ENCODE measurements around the gene EIF4B. TPM values are rescaled to one million over a fixed set of nuclear protein-coding genes. Genes with fewer than 3 reads are reported as not detected.

EIF4B gene
- total and polyA plus RNA-seq, 2 of the 13 experiments (the other 11 are each of a cell fraction or from before 2014, with no cell fraction given): 416 to 548 TPM

GRCh38 chr12:53079226-53080117, 73.2 kb downstream of the EIF4B start, which contains the start of gene SPRYD3 (continued):
- TF ChIP-seq BCL3 (CRISPR knock-in tag; IDR thresholded peaks at IDR 0.05) (peak; percentile 76), ZNF350 (CRISPR knock-in tag; IDR thresholded peaks at IDR 0.05; ENCODE audit: borderline replicate concordance, low read depth) (peak; percentile 83; the same call in 1 of the 2 replicates), RXRB (CRISPR knock-in tag; IDR thresholded peaks at IDR 0.05; ENCODE audit: borderline replicate concordance) (0 out of 2 replicates have a peak, but pooled peaks have one; percentile 43), ZBTB1 (CRISPR knock-in tag; IDR thresholded peaks at IDR 0.05; ENCODE audit: borderline replicate concordance) (no peak; the same call in 1 of the 2 replicates), GABPA (IDR thresholded peaks at IDR 0.05; ENCODE audit: low read depth, low read length) (peak; percentile 45), GABPA (CRISPR knock-in tag; IDR thresholded peaks at IDR 0.05; ENCODE audit: low read depth) (peak; percentile 77), ELF1 (CRISPR knock-in tag; IDR thresholded peaks at IDR 0.05) (peak; percentile 91), SNAI1 (CRISPR knock-in tag; IDR thresholded peaks at IDR 0.05; ENCODE audit: borderline replicate concordance) (no peak), GABPB1 (CRISPR knock-in tag; IDR thresholded peaks at IDR 0.05) (peak; percentile 89), MED8 (CRISPR knock-in tag; IDR thresholded peaks at IDR 0.05; ENCODE audit: insufficient replicate concordance) (peak; percentile 41), ARID5B (CRISPR knock-in tag; IDR thresholded peaks at IDR 0.05) (0 out of 2 replicates have a peak, but pooled peaks have one; percentile 27), KDM5B (CRISPR knock-in tag; IDR thresholded peaks at IDR 0.05; ENCODE audit: borderline replicate concordance) (peak; percentile 54; the same call in 1 of the 2 replicates), NFIB (CRISPR knock-in tag; IDR thresholded peaks at IDR 0.05; ENCODE audit: borderline replicate concordance) (no peak), FOXP1 (IDR thresholded peaks at IDR 0.05) (no peak), FOXP1 (CRISPR knock-in tag; IDR thresholded peaks at IDR 0.05) (no peak), PLSCR1 (CRISPR knock-in tag; IDR thresholded peaks at IDR 0.05; ENCODE audit: borderline replicate concordance) (no peak), ZNF552 (CRISPR knock-in tag; IDR thresholded peaks at IDR 0.05; ENCODE audit: borderline replicate concordance) (0 out of 2 replicates have a peak, but pooled peaks have one; percentile 40), KDM2A (CRISPR knock-in tag; IDR thresholded peaks at IDR 0.05; ENCODE audit: borderline replicate concordance, low read depth) (peak; percentile 86), PAXIP1 (CRISPR knock-in tag; conservative IDR thresholded peaks at IDR 0.05) (peak; percentile 41), SMARCE1 (IDR thresholded peaks at IDR 0.05; ENCODE audit: borderline replicate concordance) (no peak)
